Inflammatory macrophage (primary cell): Measurements from ENCODE around the gene ITGA7.
A peak's percentile ranks its signal among the peaks of the same experiment; 100 is the strongest.

ENCODE experiments used
- DNase-seq, 2 donors: peaks; one replicate each; pipeline ENCODE4 v3.0.0-alpha.2; 2020 to 2022

The ITGA7 gene

GRCh38 chr12:55736076-55736475 is 28.4 kb upstream of the ITGA7 start:
- DNase-seq, result no peak

DNA sequence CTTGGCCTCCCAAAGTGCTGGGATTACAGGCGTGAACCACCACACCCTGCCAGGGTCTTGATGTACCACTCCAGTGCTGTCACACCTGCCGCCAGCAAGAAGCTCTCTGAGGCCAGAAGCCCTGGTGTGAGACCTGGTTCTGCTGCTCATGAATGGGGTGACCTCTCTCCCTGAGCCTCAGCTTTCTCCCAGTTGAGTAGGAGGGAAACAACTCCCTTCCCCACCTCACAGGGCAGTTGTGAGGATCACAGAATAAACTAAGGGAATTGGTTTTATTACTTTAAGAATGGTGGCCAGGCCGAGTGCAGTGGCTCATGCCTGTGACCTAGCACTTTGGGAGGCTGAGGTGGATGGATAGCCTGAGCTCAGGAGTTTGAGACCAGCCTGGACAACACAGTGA is 26.9 kb upstream of the ITGA7 start:
- DNase-seq, result no peak

- no peak for DNase-seq
These were observed 26.2 kb upstream of the ITGA7 start for GRCh38 chr12:55733858-55734257.

- no peak for DNase-seq
These were observed 25.4 kb upstream of the ITGA7 start for GRCh38 chr12:55733021-55733555.

- no peak for DNase-seq
These were observed 24.6 kb upstream of the ITGA7 start for GRCh38 chr12:55732288-55732687.

GRCh38 chr12:55729819-55730818 is 22.4 kb upstream of the ITGA7 start:
- DNase-seq, result peak; percentile 67 to 75

- DNase-seq, result peak; percentile 96 to 99
These were observed 21.5 kb upstream of the ITGA7 start, which contains the start of gene CD63 for GRCh38 chr12:55728939-55729818. Gene CD63 (minus strand): TSS chr12:55729009. CDS start chr12:55728341, 668 bp downstream.

- peak; percentile 66 to 76 for DNase-seq
These were observed 20.7 kb upstream of the ITGA7 start for GRCh38 chr12:55728186-55728938.

GRCh38 chr12:55727643-55728185 is 20.0 kb upstream of the ITGA7 start:
- peak; percentile 73 to 84 for DNase-seq

DNA sequence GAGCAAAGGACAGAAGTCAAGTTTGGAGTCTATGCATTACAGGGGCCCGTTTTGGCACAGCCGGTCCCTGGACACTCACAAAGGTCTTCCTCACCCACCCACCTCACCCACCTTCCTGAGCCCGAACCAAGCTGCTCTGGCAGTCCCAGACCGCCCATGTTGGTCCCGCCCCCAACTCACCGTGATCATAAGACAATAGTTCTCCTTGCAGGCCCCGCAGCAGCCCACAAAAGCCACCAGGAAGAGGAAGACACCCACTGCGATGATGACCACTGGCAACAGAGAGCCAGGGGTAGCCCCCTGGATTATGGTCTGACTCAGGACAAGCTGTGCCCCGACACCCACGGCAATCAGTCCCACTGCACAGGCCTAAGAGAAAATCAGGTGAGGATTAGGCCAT is 19.3 kb upstream of the ITGA7 start:
- peak; percentile 77 to 95 for DNase-seq

DNA sequence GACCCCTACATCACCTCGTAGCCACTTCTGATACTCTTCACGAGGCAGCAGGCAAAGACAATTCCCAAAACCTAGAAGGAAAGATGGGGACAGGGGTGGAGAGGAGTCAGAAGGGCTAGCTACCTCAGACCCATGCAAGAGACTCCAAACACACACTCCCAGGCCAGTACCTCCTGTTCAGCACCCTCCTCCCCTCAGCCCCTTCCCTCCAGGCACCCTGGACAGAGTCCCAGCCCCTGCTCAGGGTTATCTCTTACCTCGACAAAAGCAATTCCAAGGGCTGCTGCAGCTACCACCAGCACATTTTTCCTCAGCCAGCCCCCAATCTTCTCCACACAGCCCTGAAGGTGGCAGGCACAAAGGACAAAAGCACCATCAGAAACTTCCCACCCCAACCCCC is 17.9 kb upstream of the ITGA7 start:
- DNase-seq, result no peak

- no peak for DNase-seq
These were observed 17.2 kb upstream of the ITGA7 start for GRCh38 chr12:55724940-55725309.

DNA sequence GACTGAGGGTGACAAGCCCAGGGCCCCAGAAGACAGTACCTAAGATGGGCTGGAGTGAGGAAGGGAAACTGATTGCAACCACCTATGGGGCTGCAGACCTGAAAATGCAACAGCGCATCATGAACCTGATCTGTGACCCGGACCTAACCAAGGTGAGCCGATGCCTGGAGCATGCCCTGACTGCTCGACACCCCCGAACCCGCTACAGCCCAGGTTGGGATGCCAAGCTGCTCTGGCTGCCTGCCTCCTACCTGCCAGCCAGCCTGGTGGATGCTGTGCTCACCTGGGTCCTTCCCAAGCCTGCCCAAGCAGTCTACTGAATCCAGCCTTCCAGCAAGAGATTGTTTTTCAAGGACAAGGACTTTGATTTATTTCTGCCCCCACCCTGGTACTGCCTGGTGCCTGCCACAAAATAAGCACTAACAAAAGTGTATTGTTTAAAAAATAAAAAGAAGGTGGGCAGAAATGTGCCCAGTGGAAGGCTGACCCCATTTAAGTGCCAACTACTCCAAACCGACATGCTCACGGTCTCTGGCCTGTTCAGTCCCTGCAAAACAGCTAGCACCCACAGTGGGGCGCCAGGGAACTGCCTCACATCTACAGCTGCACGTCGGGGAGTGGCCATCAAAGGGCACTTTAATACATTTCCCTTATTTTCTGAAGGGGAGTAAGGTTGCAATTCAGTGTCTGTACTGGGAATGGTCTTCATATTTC is 16.7 kb upstream of the ITGA7 start:
- peak; percentile 68 to 75 for DNase-seq

- DNase-seq, result no peak
These were observed 16.0 kb upstream of the ITGA7 start for GRCh38 chr12:55723516-55724225.

GRCh38 chr12:55722948-55723347 is 15.2 kb upstream of the ITGA7 start:
- DNase-seq, result no peak

GRCh38 chr12:55721601-55722213 is 14.0 kb upstream of the ITGA7 start:
- no peak for DNase-seq

GRCh38 chr12:55720894-55721444 is 13.3 kb upstream of the ITGA7 start:
- peak; percentile 83 to 87 for DNase-seq

DNA sequence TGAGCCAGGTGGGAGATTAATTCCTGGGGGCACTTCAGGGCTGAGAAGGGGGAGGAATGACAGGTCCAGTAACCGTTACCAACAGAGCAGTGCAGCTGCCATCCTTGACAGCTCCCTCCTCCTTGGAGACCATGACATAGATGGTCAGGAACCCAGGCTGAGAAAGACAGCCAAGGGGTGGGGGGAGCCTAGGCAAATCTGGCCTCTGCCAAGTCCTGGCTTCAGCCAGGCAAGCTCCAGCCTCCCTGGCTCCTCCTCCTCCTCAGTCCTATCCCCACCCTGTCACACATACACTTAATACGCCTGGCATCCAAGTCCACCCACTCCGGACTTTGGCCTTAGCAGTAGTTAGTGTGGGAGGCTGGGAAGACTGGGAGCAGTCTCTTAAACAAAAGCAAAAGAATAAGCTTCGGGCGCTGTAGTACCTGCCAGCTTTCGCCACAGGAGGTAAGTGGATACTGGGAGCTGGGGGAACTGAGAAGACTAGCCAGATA is 12.4 kb upstream of the ITGA7 start, which contains the start of gene RDH5:
TSS of gene RDH5 (plus strand) at position 323 of the 494 bp plus-strand sequence. CDS start 792 bp downstream, outside the sequence.
- no peak for DNase-seq

DNA sequence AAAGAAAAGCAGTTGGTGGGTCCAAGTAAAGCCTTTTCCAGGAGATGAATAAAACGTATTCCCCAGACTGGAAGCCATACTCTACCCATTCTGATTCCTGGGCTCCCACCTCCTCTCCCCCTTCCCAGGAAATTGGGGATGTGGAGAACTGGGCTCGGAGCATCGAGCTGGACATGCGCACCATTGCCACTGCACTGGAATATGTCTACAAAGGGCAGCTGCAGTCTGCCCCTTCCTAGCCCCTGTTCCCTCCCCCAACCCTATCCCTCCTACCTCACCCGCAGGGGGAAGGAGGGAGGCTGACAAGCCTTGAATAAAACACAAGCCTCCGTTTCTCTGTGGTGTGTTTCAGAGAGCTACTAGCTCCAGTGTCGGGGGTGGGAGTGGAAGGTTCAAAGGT is 11.7 kb upstream of the ITGA7 start:
- no peak for DNase-seq
